ENCODE data around the gene CLCNKB.

CLCNKB gene

GRCh38 chr1:16077406-16078245 lies 34.0 kb downstream of the CLCNKB start:
- no peak for DNase-seq

GRCh38 chr1:16078925-16079656 lies 35.5 kb downstream of the CLCNKB start:
- DNase-seq, result peak; percentile 31

- no peak for DNase-seq
Measured at GRCh38 chr1:16080422-16081150, 37.0 kb downstream of the CLCNKB start.

- no peak for DNase-seq
Measured at GRCh38 chr1:16081636-16082035, 38.1 kb downstream of the CLCNKB start.

- DNase-seq, result no peak
Measured at GRCh38 chr1:16082283-16083038, 38.9 kb downstream of the CLCNKB start.

- no peak for DNase-seq
Measured at GRCh38 chr1:16083486-16083885, 39.9 kb downstream of the CLCNKB start.

GRCh38 chr1:16085522-16085921 lies 41.9 kb downstream of the CLCNKB start:
- DNase-seq, result no peak

GRCh38 chr1:16087733-16088132 lies 44.2 kb downstream of the CLCNKB start:
- DNase-seq, result no peak

GRCh38 chr1:16088351-16088911 lies 44.8 kb downstream of the CLCNKB start:
- no peak for DNase-seq

- DNase-seq, result no peak
Measured at GRCh38 chr1:16088996-16089395, 45.4 kb downstream of the CLCNKB start.

- no peak for DNase-seq
Measured at GRCh38 chr1:16090076-16090826, 46.7 kb downstream of the CLCNKB start.

- DNase-seq, result no peak
Measured at GRCh38 chr1:16091296-16091695, 47.7 kb downstream of the CLCNKB start.

GRCh38 chr1:16092097-16092922 lies 48.7 kb downstream of the CLCNKB start:
- DNase-seq, result no peak

- DNase-seq, result no peak
Measured at GRCh38 chr1:16092923-16093511, 49.4 kb downstream of the CLCNKB start.

GRCh38 chr1:16093611-16094010 lies 50.0 kb downstream of the CLCNKB start:
- no peak for DNase-seq

- no peak for DNase-seq
Measured at GRCh38 chr1:16094453-16095158, 51.0 kb downstream of the CLCNKB start.

GRCh38 chr1:16095447-16095846 lies 51.9 kb downstream of the CLCNKB start:
- DNase-seq, result no peak

- no peak for DNase-seq
Measured at GRCh38 chr1:16099412-16099811, 55.8 kb downstream of the CLCNKB start.

GRCh38 chr1:16101623-16102022 lies 58.0 kb downstream of the CLCNKB start:
- DNase-seq, result no peak
